Duodenal mucosa (tissue), 2 donors: ENCODE data around the gene XYLT1.

Source experiments
- H3K27ac ChIP-seq: one replicate; pipeline ENCODE4 v1.7.0; 2013; ENCODE audit warnings: low read depth, low read length
- H3K27me3 ChIP-seq, 2 donors: one replicate each; pipeline ENCODE4 v1.7.0; 2013; ENCODE audit warnings: low read length in 2 of 2, control low read depth in 1 of 2; ENCODE audit not compliant: insufficient read depth in 2 of 2, control insufficient read depth in 1 of 2
- H3K36me3 ChIP-seq, 2 donors: one replicate each; pipeline ENCODE4 v1.7.0; 2013; ENCODE audit warnings: low read length in 2 of 2, control low read depth in 1 of 2; ENCODE audit not compliant: insufficient read depth in 2 of 2, control insufficient read depth in 1 of 2
- H3K4me1 ChIP-seq, 2 donors: one replicate each; pipeline ENCODE4 v1.7.0; 2013; ENCODE audit warnings: low read length in 2 of 2, control low read depth in 1 of 2; ENCODE audit not compliant: insufficient read depth in 2 of 2, control insufficient read depth in 1 of 2
- H3K4me3 ChIP-seq, 2 donors: one replicate each; pipeline ENCODE4 v1.7.0; 2013; ENCODE audit warnings: low read length in 2 of 2, low read depth in 1 of 2
- H3K9ac ChIP-seq, 2 donors: one replicate each; pipeline ENCODE4 v1.7.0; 2013; ENCODE audit warnings: low read length in 2 of 2, low read depth in 1 of 2
- H3K9me3 ChIP-seq, 2 donors: one replicate each; pipeline ENCODE4 v1.7.0; 2013; ENCODE audit warnings: low read length in 2 of 2, control low read depth in 1 of 2; ENCODE audit not compliant: control insufficient read depth in 1 of 2

XYLT1 gene

GRCh38 chr16:17298238-17298637 is 172.5 kb downstream of the XYLT1 start:
- Histone ChIP-seq H3K36me3 (peaks cover 0 to 4% of the 10 kb centered on the region in 2 donors), H3K9me3 (no peaks in the 10 kb centered on the region), H3K27ac (no peak overlapping the region), H3K9ac (no peak overlapping the region), H3K4me3 (no peak overlapping the region), H3K27me3 (no peaks in the 10 kb centered on the region), H3K4me1 (peaks cover 12 to 21% of the 10 kb centered on the region in 2 donors)

DNA sequence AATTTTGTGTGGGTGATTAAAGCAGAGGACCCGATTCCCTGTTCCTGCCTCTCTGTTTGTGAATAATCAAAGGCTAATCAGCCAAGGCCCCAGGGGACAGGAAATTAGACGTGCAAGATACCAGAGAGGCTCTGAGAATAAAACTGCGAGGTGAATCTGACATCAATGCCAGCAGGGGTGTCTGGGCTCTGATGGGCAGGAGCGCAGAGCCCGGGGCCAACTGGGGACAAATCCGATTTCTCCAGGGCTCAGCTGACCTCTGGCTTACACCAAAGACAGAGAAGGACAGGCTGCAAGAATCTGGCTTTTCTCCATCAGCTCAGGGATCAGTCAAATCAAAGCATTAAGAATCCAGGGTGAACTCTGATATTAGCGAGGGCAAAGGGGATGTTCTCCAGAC is 174.3 kb downstream of the XYLT1 start:
- H3K27ac ChIP-seq = no peak overlapping the region
- H3K4me1 ChIP-seq = peaks cover 0 to 4% of the 10 kb centered on the region in 2 donors
- H3K27me3 ChIP-seq = no peaks in the 10 kb centered on the region
- no peaks in the 10 kb centered on the region for H3K9me3 ChIP-seq
- H3K9ac ChIP-seq = no peak overlapping the region
- no peak overlapping the region for H3K4me3 ChIP-seq
- peaks cover 0 to 4% of the 10 kb centered on the region in 2 donors for H3K36me3 ChIP-seq

- Histone ChIP-seq H3K9me3 (no peaks in the 10 kb centered on the region), H3K36me3 (peaks cover 0 to 4% of the 10 kb centered on the region in 2 donors), H3K4me1 (no peaks in the 10 kb centered on the region), H3K4me3 (no peak overlapping the region), H3K27me3 (no peaks in the 10 kb centered on the region), H3K9ac (no peak overlapping the region), H3K27ac (no peak overlapping the region)
Measured at GRCh38 chr16:17295948-17296347, 174.8 kb downstream of the XYLT1 start.

- Histone ChIP-seq H3K9me3 (no peaks in the 10 kb centered on the region), H3K4me3 (no peak overlapping the region), H3K36me3 (peaks cover 0 to 4% of the 10 kb centered on the region in 2 donors), H3K9ac (no peak overlapping the region), H3K4me1 (no peaks in the 10 kb centered on the region), H3K27ac (no peak overlapping the region), H3K27me3 (no peaks in the 10 kb centered on the region)
Measured at GRCh38 chr16:17294856-17295255, 175.9 kb downstream of the XYLT1 start.

GRCh38 chr16:17293813-17294558 is 176.8 kb downstream of the XYLT1 start:
- Histone ChIP-seq H3K27me3 (no peaks in the 10 kb centered on the region), H3K4me3 (no peak overlapping the region), H3K4me1 (no peaks in the 10 kb centered on the region), H3K9me3 (no peaks in the 10 kb centered on the region), H3K27ac (no peak overlapping the region), H3K36me3 (peaks cover 0 to 4% of the 10 kb centered on the region in 2 donors), H3K9ac (no peak overlapping the region)

DNA sequence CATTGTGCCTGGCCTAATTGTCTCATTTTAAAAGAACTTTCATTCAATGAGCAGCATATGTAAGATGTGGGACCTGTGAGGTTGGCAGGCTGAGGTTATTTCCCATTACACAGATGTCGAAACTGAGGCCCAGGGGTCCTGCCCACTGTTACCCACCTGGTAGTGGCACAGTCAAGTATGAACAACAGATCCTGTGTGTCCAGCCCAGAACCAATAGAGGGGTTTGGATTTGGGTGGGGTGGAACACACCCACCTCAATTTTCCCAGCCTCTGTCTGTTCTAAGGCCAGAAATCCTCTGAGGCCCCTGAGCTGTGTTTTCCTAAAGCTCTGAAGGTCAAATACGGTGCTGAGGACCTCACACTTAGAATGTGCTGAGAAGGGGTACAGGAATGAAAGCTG is 179.5 kb downstream of the XYLT1 start:
- H3K27ac ChIP-seq = no peak overlapping the region

DNA sequence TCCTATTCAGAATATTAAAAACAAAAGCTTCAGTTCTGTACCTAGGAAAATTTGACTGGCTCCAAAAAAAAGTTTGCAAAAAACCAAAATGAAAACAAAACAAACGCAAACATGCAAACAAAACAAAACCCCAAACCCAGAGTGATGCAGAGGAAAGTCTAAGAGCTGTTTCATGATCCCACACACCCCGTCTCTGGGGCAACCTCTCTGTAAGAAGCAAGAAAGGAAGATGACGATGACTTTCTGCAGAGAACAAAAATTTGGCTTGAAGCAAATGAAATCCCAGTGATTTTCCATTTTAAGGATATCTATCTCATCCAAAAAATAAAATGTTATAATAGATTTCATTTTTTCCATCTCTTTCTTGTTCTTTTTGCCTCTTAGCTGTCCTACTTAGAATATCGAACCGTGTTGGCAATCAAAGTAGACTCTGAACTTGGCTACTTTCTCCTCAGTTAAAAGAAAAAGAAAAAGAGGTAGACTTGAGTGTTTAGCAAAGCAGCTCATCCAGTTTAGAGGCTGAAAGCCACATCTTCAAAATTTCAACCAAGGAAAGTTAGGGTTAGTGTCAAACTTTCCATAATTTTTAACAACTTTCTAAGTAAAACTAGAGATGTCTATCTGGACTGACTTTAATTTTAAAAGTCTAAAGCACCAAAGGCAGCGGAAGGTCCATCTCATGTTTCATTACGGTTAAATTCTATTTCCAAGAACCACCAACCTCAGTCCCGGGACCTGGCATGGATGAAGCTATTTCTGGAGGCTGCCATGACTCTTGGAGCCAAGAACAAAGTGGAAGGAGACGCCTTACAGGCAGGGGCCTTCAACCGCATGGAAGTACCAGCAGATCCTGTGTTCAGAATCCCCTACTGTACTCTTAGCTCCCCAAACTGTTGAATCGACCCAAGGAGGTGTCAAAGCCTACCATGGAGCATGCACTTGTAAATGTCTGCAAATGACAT is 180.8 kb downstream of the XYLT1 start:
- H3K27ac ChIP-seq = no peak overlapping the region
- no peak overlapping the region for H3K9ac ChIP-seq
- no peak overlapping the region for H3K4me3 ChIP-seq
- no peaks in the 10 kb centered on the region for H3K9me3 ChIP-seq
- H3K4me1 ChIP-seq = no peaks in the 10 kb centered on the region
- no peaks in the 10 kb centered on the region for H3K27me3 ChIP-seq
- no peaks in the 10 kb centered on the region for H3K36me3 ChIP-seq

More for the DNA sequence above, 179.5 kb downstream of the XYLT1 start:
- Histone ChIP-seq H3K27me3 (no peaks in the 10 kb centered on the region), H3K9me3 (no peaks in the 10 kb centered on the region), H3K36me3 (no peaks in the 10 kb centered on the region), H3K9ac (no peak overlapping the region), H3K4me1 (no peaks in the 10 kb centered on the region), H3K4me3 (no peak overlapping the region)

DNA sequence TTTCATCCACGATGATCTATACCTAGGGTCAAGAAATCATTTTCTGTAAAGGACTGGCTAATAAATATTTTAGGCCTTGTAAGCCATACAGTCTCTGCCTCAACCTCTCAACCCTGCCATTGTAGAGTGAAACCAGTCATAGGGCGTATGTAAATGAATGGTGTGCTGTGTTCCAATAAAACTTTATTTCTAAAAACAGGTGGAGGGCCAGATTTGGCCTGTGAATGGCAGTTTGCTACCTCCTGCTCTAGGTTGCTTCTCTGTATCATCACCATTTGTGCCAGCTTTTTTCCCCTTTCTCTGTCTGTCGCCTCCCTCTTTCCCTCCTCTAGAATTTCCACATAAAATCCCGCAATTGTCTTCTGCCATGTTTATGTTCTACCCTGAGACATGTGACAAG is 181.7 kb downstream of the XYLT1 start:
- no peaks in the 10 kb centered on the region for H3K27me3 ChIP-seq
- H3K36me3 ChIP-seq = no peaks in the 10 kb centered on the region
- no peaks in the 10 kb centered on the region for H3K9me3 ChIP-seq
- H3K4me1 ChIP-seq = no peaks in the 10 kb centered on the region
- no peak overlapping the region for H3K9ac ChIP-seq
- no peak overlapping the region for H3K4me3 ChIP-seq
- no peak overlapping the region for H3K27ac ChIP-seq

GRCh38 chr16:17287166-17287800 is 183.5 kb downstream of the XYLT1 start:
- Histone ChIP-seq H3K9me3 (no peaks in the 10 kb centered on the region), H3K4me1 (no peaks in the 10 kb centered on the region), H3K9ac (no peak overlapping the region), H3K27me3 (no peaks in the 10 kb centered on the region), H3K36me3 (no peaks in the 10 kb centered on the region), H3K27ac (no peak overlapping the region), H3K4me3 (no peak overlapping the region)

GRCh38 chr16:17286443-17286842 is 184.3 kb downstream of the XYLT1 start:
- no peak overlapping the region for H3K9ac ChIP-seq
- no peak overlapping the region for H3K4me3 ChIP-seq
- H3K9me3 ChIP-seq = no peaks in the 10 kb centered on the region
- no peak overlapping the region for H3K27ac ChIP-seq
- no peaks in the 10 kb centered on the region for H3K36me3 ChIP-seq
- no peaks in the 10 kb centered on the region for H3K27me3 ChIP-seq
- H3K4me1 ChIP-seq = peaks cover 0 to 7% of the 10 kb centered on the region in 2 donors
